Liver (tissue), 9 donors: ENCODE measurements around the gene PHF21B. TPM values are rescaled to one million over a fixed set of nuclear protein-coding genes. Genes with fewer than 3 reads are reported as not detected.

Source experiments
- DNase-seq: peaks from one replicate; pipeline ENCODE4 v3.0.0-alpha.2; 2017; ENCODE audit warnings: low spot score
- H3K27ac ChIP-seq, 2 donors: one replicate each; pipeline ENCODE4 v1.7.0; 2013; ENCODE audit warnings: inconsistent platforms in 2 of 2, low read length in 2 of 2, control low read depth in 1 of 2, low read depth in 1 of 2, mild to moderate bottlenecking in 1 of 2
- H3K27me3 ChIP-seq, 4 donors: one replicate each; pipeline versions ENCODE4 v1.6.1 to v1.7.0; 2013; ENCODE audit warnings: low read length in 3 of 4, inconsistent platforms in 1 of 4, mild to moderate bottlenecking in 1 of 4, moderate library complexity in 1 of 4; ENCODE audit not compliant: control insufficient read depth in 4 of 4, insufficient read depth in 4 of 4
- H3K36me3 ChIP-seq, 4 donors: one replicate each; pipeline versions ENCODE4 v1.6.1 to v1.7.0; 2013; ENCODE audit warnings: low read length in 3 of 4, mild to moderate bottlenecking in 3 of 4, low read depth in 1 of 4, moderate library complexity in 1 of 4; ENCODE audit not compliant: control insufficient read depth in 4 of 4, insufficient read depth in 3 of 4
- H3K4me1 ChIP-seq, 4 donors: one replicate each; pipeline versions ENCODE4 v1.6.1 to v1.7.0; 2013; ENCODE audit warnings: low read length in 3 of 4, mild to moderate bottlenecking in 3 of 4, moderate library complexity in 1 of 4; ENCODE audit not compliant: control insufficient read depth in 4 of 4, insufficient read depth in 4 of 4
- H3K4me3 ChIP-seq, 3 donors: one replicate each; pipeline versions ENCODE4 v1.6.1 to v1.7.0; 2013; ENCODE audit warnings: low read length in 3 of 3, control low read depth in 1 of 3, low read depth in 1 of 3, mild to moderate bottlenecking in 1 of 3
- H3K9ac ChIP-seq, 2 donors: one replicate each; pipeline ENCODE4 v1.7.0; 2013; ENCODE audit warnings: low read length in 2 of 2, mild to moderate bottlenecking in 2 of 2, moderate library complexity in 2 of 2, control low read depth in 1 of 2, low read depth in 1 of 2
- H3K9me3 ChIP-seq, 4 donors: one replicate each; pipeline versions ENCODE4 v1.6.1 to v1.7.0; 2013; ENCODE audit warnings: low read length in 3 of 4; ENCODE audit not compliant: control insufficient read depth in 4 of 4
- CTCF ChIP-seq: fragments of 150-350 bp; IDR thresholded peaks from 2 replicates; pipeline ENCODE4 v1.5.1; 2017; ENCODE audit warnings: improper control_type of control experiment, low read depth, low read length; ENCODE audit not compliant: missing input control
- EGR1 ChIP-seq, 2 donors: IDR thresholded peaks; 2 replicates each; pipeline ENCODE4 v1.6.1; 2016 to 2018; ENCODE audit warnings: antibody characterized with exemption in 2 of 2, low read depth in 2 of 2
- FOXA1 ChIP-seq: IDR thresholded peaks from 2 replicates; pipeline ENCODE4 v1.6.1; 2016; ENCODE audit warnings: antibody characterized with exemption
- FOXA2 ChIP-seq: IDR thresholded peaks from 2 replicates; pipeline ENCODE4 v1.6.1; 2016; ENCODE audit warnings: antibody characterized with exemption
- GABPA ChIP-seq, 2 donors: IDR thresholded peaks in 1 of 2; conservative IDR thresholded peaks in 1 of 2; 2 replicates each; pipeline ENCODE4 v1.6.1; 2016; ENCODE audit warnings: antibody characterized with exemption in 2 of 2, mild to moderate bottlenecking in 1 of 2, moderate library complexity in 1 of 2
- HNF4A ChIP-seq, 2 donors: conservative IDR thresholded peaks; 2 replicates each; pipeline ENCODE4 v1.6.1; 2016; ENCODE audit warnings: antibody characterized with exemption in 2 of 2, mild to moderate bottlenecking in 2 of 2
- HNF4G ChIP-seq: IDR thresholded peaks from 2 replicates; pipeline ENCODE4 v1.6.1; 2016; ENCODE audit warnings: antibody characterized with exemption
- JUND ChIP-seq, 2 donors: IDR thresholded peaks; 2 replicates each; pipeline ENCODE4 v1.6.1; 2016; ENCODE audit warnings: antibody characterized with exemption in 2 of 2
- NR2F2 ChIP-seq: IDR thresholded peaks from 2 replicates; pipeline ENCODE4 v1.6.1; 2016; ENCODE audit warnings: antibody characterized with exemption
- RAD21 ChIP-seq, 2 donors: IDR thresholded peaks; 2 replicates each; pipeline ENCODE4 v1.6.1; 2016; ENCODE audit warnings: antibody characterized with exemption in 2 of 2, mild to moderate bottlenecking in 2 of 2
- RXRA ChIP-seq, 2 donors: IDR thresholded peaks; 2 replicates each; pipeline ENCODE4 v1.6.1; 2017 to 2018; ENCODE audit warnings: antibody characterized with exemption in 2 of 2, mild to moderate bottlenecking in 1 of 2
- SP1 ChIP-seq: IDR thresholded peaks from 2 replicates; pipeline ENCODE4 v1.6.1; 2018; ENCODE audit warnings: antibody characterized with exemption, mild to moderate bottlenecking
- TAF1 ChIP-seq: conservative IDR thresholded peaks from 2 replicates; pipeline ENCODE4 v1.6.1; 2016; ENCODE audit warnings: antibody characterized with exemption, mild to moderate bottlenecking
- YY1 ChIP-seq: IDR thresholded peaks from 2 replicates; pipeline ENCODE4 v1.6.1; 2016; ENCODE audit warnings: antibody characterized with exemption, mild to moderate bottlenecking
- ZBTB33 ChIP-seq: IDR thresholded peaks from 2 replicates; pipeline ENCODE4 v1.6.1; 2016; ENCODE audit warnings: antibody characterized with exemption
- WGBS: extraction: QIAGEN DNeasy Blood & Tissue Kit; methylation state at CpG from one replicate; pipeline ENCODE4 v1.1.7; 2013; 5-methylcytosine and 5-hydroxymethylcytosine counted together
- polyA plus RNA-seq, 2 donors: library from polyadenylated mRNA; stranded (reverse) in 1 of 2; unstranded in 1 of 2; fragments of 200-250 nt in 1 of 2; fragments of >200 nt in 1 of 2; fragmentation: Nextera tagmentation in 1 of 2; extraction: Ambion mirVana in 1 of 2; gene quantifications; one replicate each; pipeline versions ENCODE4 v1.2.1 to v1.2.3, GENCODE V29; 2013 to 2015
- total RNA-seq, 2 donors: library from RNA; depleted of rRNA; stranded (reverse); fragments of >200 nt; gene quantifications; one replicate each; pipeline ENCODE4 v1.2.3, GENCODE V29; 2014
- TF ChIP-seq, protein P1 (sequence below): IDR thresholded peaks from 2 replicates; pipeline ENCODE4 v1.6.1; 2016; ENCODE audit warnings: antibody characterized with exemption
- TF ChIP-seq, protein P2 (sequence below): IDR thresholded peaks from 2 replicates; pipeline ENCODE4 v1.6.1; 2016; ENCODE audit warnings: antibody characterized with exemption, mild to moderate bottlenecking
- TF ChIP-seq, protein P3 (sequence below): IDR thresholded peaks from 2 replicates; pipeline ENCODE4 v1.6.1; 2016; ENCODE audit warnings: antibody characterized with exemption
- donor health status: healthy.
- donor health status: healthy.
- donor health status: healthy.
- donor health status: healthy.
- donor health status: healthy.

The PHF21B gene
- total and polyA plus RNA-seq, 4 donors = not detected

DNA sequence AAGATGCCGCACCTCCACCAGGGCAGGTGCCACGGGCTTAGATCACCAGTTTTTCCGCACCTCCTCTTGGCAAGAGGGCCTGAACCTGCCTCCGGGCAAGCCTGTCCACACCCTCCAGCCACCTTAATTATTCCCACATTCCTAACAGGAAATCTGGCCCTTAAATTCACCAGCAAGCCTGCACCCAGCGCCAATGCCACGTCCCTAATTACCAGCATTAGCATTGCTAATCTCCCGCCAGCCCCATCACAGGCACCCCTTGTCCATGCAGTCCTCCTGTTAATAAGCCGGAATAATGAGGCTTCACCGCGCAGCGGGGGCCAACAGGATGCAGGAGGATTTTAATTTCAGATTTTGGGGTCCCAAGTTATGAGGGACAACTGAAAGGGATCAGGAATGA, 69.7 kb downstream of the PHF21B start:
- Histone ChIP-seq H3K4me3 (no peak overlapping the region), H3K27me3 (no peaks in the 10 kb centered on the region), H3K4me1 (no peaks in the 10 kb centered on the region), H3K27ac (no peak overlapping the region), H3K36me3 (no peaks in the 10 kb centered on the region), H3K9me3 (no peaks in the 10 kb centered on the region), H3K9ac (no peak overlapping the region)
- no peak for DNase-seq
- TF ChIP-seq FOXA1 = no peak
- TF ChIP-seq, protein P1, sequence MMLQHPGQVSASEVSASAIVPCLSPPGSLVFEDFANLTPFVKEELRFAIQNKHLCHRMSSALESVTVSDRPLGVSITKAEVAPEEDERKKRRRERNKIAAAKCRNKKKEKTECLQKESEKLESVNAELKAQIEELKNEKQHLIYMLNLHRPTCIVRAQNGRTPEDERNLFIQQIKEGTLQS = no peak
- TF ChIP-seq TAF1 = no peak
- TF ChIP-seq CTCF = no peak
- TF ChIP-seq ZBTB33 = no peak
- TF ChIP-seq, protein P2, sequence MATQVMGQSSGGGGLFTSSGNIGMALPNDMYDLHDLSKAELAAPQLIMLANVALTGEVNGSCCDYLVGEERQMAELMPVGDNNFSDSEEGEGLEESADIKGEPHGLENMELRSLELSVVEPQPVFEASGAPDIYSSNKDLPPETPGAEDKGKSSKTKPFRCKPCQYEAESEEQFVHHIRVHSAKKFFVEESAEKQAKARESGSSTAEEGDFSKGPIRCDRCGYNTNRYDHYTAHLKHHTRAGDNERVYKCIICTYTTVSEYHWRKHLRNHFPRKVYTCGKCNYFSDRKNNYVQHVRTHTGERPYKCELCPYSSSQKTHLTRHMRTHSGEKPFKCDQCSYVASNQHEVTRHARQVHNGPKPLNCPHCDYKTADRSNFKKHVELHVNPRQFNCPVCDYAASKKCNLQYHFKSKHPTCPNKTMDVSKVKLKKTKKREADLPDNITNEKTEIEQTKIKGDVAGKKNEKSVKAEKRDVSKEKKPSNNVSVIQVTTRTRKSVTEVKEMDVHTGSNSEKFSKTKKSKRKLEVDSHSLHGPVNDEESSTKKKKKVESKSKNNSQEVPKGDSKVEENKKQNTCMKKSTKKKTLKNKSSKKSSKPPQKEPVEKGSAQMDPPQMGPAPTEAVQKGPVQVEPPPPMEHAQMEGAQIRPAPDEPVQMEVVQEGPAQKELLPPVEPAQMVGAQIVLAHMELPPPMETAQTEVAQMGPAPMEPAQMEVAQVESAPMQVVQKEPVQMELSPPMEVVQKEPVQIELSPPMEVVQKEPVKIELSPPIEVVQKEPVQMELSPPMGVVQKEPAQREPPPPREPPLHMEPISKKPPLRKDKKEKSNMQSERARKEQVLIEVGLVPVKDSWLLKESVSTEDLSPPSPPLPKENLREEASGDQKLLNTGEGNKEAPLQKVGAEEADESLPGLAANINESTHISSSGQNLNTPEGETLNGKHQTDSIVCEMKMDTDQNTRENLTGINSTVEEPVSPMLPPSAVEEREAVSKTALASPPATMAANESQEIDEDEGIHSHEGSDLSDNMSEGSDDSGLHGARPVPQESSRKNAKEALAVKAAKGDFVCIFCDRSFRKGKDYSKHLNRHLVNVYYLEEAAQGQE = no peak
- no peak for TF ChIP-seq JUND (IDR thresholded peaks at IDR 0.05)
- TF ChIP-seq YY1 = no peak
- TF ChIP-seq, protein P3, sequence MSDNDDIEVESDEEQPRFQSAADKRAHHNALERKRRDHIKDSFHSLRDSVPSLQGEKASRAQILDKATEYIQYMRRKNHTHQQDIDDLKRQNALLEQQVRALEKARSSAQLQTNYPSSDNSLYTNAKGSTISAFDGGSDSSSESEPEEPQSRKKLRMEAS = no peak
- TF ChIP-seq NR2F2 = no peak
- no peak for TF ChIP-seq EGR1 (IDR thresholded peaks at IDR 0.05; ENCODE audit: low read depth in 2 of 2)
- no peak for TF ChIP-seq HNF4A (conservative IDR thresholded peaks at IDR 0.05)
- TF ChIP-seq SP1 = no peak
- TF ChIP-seq RXRA (IDR thresholded peaks at IDR 0.05) = no peak
- 64% methylated on average over 11 of the region's 11 CpGs for WGBS

GRCh38 chr22:44939451-44939850, 70.4 kb downstream of the PHF21B start:
- H3K9me3 ChIP-seq = no peaks in the 10 kb centered on the region
- no peak for DNase-seq
- H3K4me1 ChIP-seq = no peaks in the 10 kb centered on the region
- no peaks in the 10 kb centered on the region for H3K36me3 ChIP-seq
- no peak overlapping the region for H3K4me3 ChIP-seq
- 68% methylated on average over 11 of the region's 11 CpGs for WGBS
- no peak overlapping the region for H3K27ac ChIP-seq
- no peak overlapping the region for H3K9ac ChIP-seq
- H3K27me3 ChIP-seq = no peaks in the 10 kb centered on the region
- no peak for TF ChIP-seq EGR1 (IDR thresholded peaks at IDR 0.05; ENCODE audit: low read depth in 2 of 2)
- TF ChIP-seq, protein P1 = no peak
- no peak for TF ChIP-seq RAD21 (IDR thresholded peaks at IDR 0.05)
- TF ChIP-seq HNF4A (conservative IDR thresholded peaks at IDR 0.05) = no peak
- TF ChIP-seq RXRA (IDR thresholded peaks at IDR 0.05) = no peak
- no peak for TF ChIP-seq GABPA (IDR thresholded peaks at IDR 0.05 in 1 of 2, conservative IDR thresholded peaks at IDR 0.05 in 1 of 2)
- TF ChIP-seq NR2F2 = no peak
- no peak for TF ChIP-seq SP1
- TF ChIP-seq, protein P2 = no peak
- TF ChIP-seq JUND (IDR thresholded peaks at IDR 0.05) = no peak
- no peak for TF ChIP-seq FOXA1
- no peak for TF ChIP-seq TAF1
- TF ChIP-seq ZBTB33 = no peak
- TF ChIP-seq HNF4G = no peak
- no peak for TF ChIP-seq YY1
- TF ChIP-seq FOXA2 = no peak
